ENCODE measurements around the gene NUP210. TPM values are rescaled to one million over a fixed set of nuclear protein-coding genes. Genes with fewer than 3 reads are reported as not detected.

NUP210 gene
- total and polyA plus RNA-seq, 2 experiments from 2014 or later = 13.8 to 73.9 TPM

GRCh38 chr3:13353936-13354542, 66.1 kb downstream of the NUP210 start:
- H2AFZ ChIP-seq = no peak overlapping the region
- no peaks in the 10 kb centered on the region; the same call in 1 of the 2 replicates for H3F3A ChIP-seq (replicated peaks; ENCODE audit: low read depth)
- H3K4me1 ChIP-seq (ENCODE audit: insufficient read depth) = peaks cover 14% of the 10 kb centered on the region
- no peaks in the 10 kb centered on the region for H3K79me2 ChIP-seq (replicated peaks; ENCODE audit: insufficient read depth)
- Mint-ChIP-seq H3K36me3 (ENCODE audit: low read depth) (peaks cover 79% of the 10 kb centered on the region), H3K27me3 (ENCODE audit: insufficient read depth, low read depth, poor library complexity) (peaks cover 16% of the 10 kb centered on the region), H3K4me3 (no peak overlapping the region), H3K4me1 (peaks cover 21% of the 10 kb centered on the region), H3K27ac (no peak overlapping the region), H3K9me3 (no peaks in the 10 kb centered on the region)
- ATAC-seq (peak; percentile 57), DNase-seq (ENCODE audit: low spot score) (no peak)
- H3K4me3 ChIP-seq = no peak overlapping the region
- no peak overlapping the region for H3K27ac ChIP-seq (ENCODE audit: low read depth)
- H3K36me3 ChIP-seq (ENCODE audit: insufficient read depth) = peaks cover 9% of the 10 kb centered on the region
- no peaks in the 10 kb centered on the region for H3K9me2 ChIP-seq (ENCODE audit: insufficient read depth)
- H3K27me3 ChIP-seq (ENCODE audit: insufficient read depth) = no peaks in the 10 kb centered on the region
- TF ChIP-seq CTCF (conservative IDR thresholded peaks at IDR 0.05; ENCODE audit: low read depth in 2 of 2) (peak; percentile 26 to 53; a peak in 2 of 4 replicates), JUNB (IDR thresholded peaks at IDR 0.05; ENCODE audit: unreplicated experiment) (no peak)
- no peaks in the 10 kb centered on the region; the same call in 1 of the 2 replicates for H4K20me1 ChIP-seq (replicated peaks; ENCODE audit: insufficient read depth)
- no peak overlapping the region for H3K4me2 ChIP-seq

GRCh38 chr3:13353506-13353905, 66.6 kb downstream of the NUP210 start:
- Mint-ChIP-seq H3K36me3 (ENCODE audit: low read depth) (peaks cover 78% of the 10 kb centered on the region), H3K27me3 (ENCODE audit: insufficient read depth, low read depth, poor library complexity) (peaks cover 16% of the 10 kb centered on the region), H3K4me1 (peaks cover 26% of the 10 kb centered on the region), H3K9me3 (no peaks in the 10 kb centered on the region), H3K4me3 (no peak overlapping the region), H3K27ac (no peak overlapping the region)
- Histone ChIP-seq H3K36me3 (ENCODE audit: insufficient read depth) (peaks cover 9% of the 10 kb centered on the region), H3F3A (replicated peaks; ENCODE audit: low read depth) (peaks cover under 1% of the 10 kb centered on the region; the same call in 1 of the 2 replicates), H3K4me1 (ENCODE audit: insufficient read depth) (peaks cover 19% of the 10 kb centered on the region), H4K20me1 (replicated peaks; ENCODE audit: insufficient read depth) (no peaks in the 10 kb centered on the region; the same call in 1 of the 2 replicates), H2AFZ (no peak overlapping the region), H3K27me3 (ENCODE audit: insufficient read depth) (no peaks in the 10 kb centered on the region), H3K4me2 (no peak overlapping the region), H3K4me3 (no peak overlapping the region), H3K79me2 (replicated peaks; ENCODE audit: insufficient read depth) (no peaks in the 10 kb centered on the region), H3K27ac (ENCODE audit: low read depth) (no peak overlapping the region), H3K9me2 (ENCODE audit: insufficient read depth) (no peaks in the 10 kb centered on the region)
- ATAC-seq (no peak), DNase-seq (ENCODE audit: low spot score) (no peak)
- TF ChIP-seq NANOG (IDR thresholded peaks at IDR 0.05; ENCODE audit: borderline replicate concordance) (no peak), ETS1 (IDR thresholded peaks at IDR 0.05) (no peak), CREB1 (CRISPR knock-in tag; IDR thresholded peaks at IDR 0.05; ENCODE audit: low read depth) (no peak)

GRCh38 chr3:13352621-13353131, 67.4 kb downstream of the NUP210 start:
- peaks cover 70% of the 10 kb centered on the region for H3K36me3 Mint-ChIP-seq (ENCODE audit: low read depth)
- H2AFZ ChIP-seq = no peak overlapping the region
- no peak for ATAC-seq
- TF ChIP-seq ZNF462 (CRISPR knock-in tag; IDR thresholded peaks at IDR 0.05) = no peak
- no peak for TF ChIP-seq EZH2phosphoT487 (IDR thresholded peaks at IDR 0.05; ENCODE audit: unreplicated experiment)

More at GRCh38 chr3:13352621-13353131, 67.4 kb downstream of the NUP210 start:
- Mint-ChIP-seq H3K4me1 (peaks cover 35% of the 10 kb centered on the region), H3K27ac (no peak overlapping the region), H3K9me3 (no peaks in the 10 kb centered on the region), H3K27me3 (ENCODE audit: insufficient read depth, low read depth, poor library complexity) (peaks cover 16% of the 10 kb centered on the region), H3K4me3 (no peak overlapping the region)
- H3K27ac ChIP-seq (ENCODE audit: low read depth) = no peak overlapping the region
- H3K9me2 ChIP-seq (ENCODE audit: insufficient read depth) = no peaks in the 10 kb centered on the region
- no peak for DNase-seq (ENCODE audit: low spot score)
- no peak overlapping the region for H3K4me2 ChIP-seq
- peaks cover 9% of the 10 kb centered on the region for H3F3A ChIP-seq (replicated peaks; ENCODE audit: low read depth)
- H3K4me3 ChIP-seq = no peak overlapping the region
- H3K36me3 ChIP-seq (ENCODE audit: insufficient read depth) = peaks cover 9% of the 10 kb centered on the region
- H4K20me1 ChIP-seq (replicated peaks; ENCODE audit: insufficient read depth) = no peaks in the 10 kb centered on the region; the same call in 1 of the 2 replicates
- peaks cover 28% of the 10 kb centered on the region for H3K4me1 ChIP-seq (ENCODE audit: insufficient read depth)
- no peaks in the 10 kb centered on the region for H3K27me3 ChIP-seq (ENCODE audit: insufficient read depth)
- no peaks in the 10 kb centered on the region for H3K79me2 ChIP-seq (replicated peaks; ENCODE audit: insufficient read depth)

Measured in GM23338 (cell line).